GM23338 (cell line): ENCODE data around the gene UBAP1L. TPM values are rescaled to one million over a fixed set of nuclear protein-coding genes. Genes with fewer than 3 reads are reported as not detected.
"Not testable (repeated sequence)": the region's sequence is repeated elsewhere in the genome, so short reads cannot be mapped to it uniquely, and the experiment has no call there.

Source experiments
- ATAC-seq: fragments of 200-7000 bp; cut with Tn5 transposase; 3 replicates; pipeline ENCODE4 v1.9.1; 2020
- DNase-seq: peaks from one replicate; pipeline ENCODE4 v3.0.0-alpha.2; 2015; ENCODE audit warnings: low spot score
- H2AFZ ChIP-seq: fragments of 200-600 bp; sonication (generic); 2 replicates; pipeline ENCODE4 v1.8.0; 2016; ENCODE audit warnings: antibody characterized with exemption, mild to moderate bottlenecking, moderate library complexity
- H3F3A ChIP-seq: fragments of 200-600 bp; sonication (generic); replicated peaks from 2 replicates; pipeline ENCODE4 v1.8.0; 2017; ENCODE audit warnings: antibody characterized with exemption, mixed run types, low read depth
- H3K27ac ChIP-seq: fragments of 200-600 bp; sonication (generic); 2 replicates; pipeline ENCODE4 v1.6.1; 2016; ENCODE audit warnings: low read depth
- H3K27me3 ChIP-seq: fragments of 200-600 bp; sonication (generic); 2 replicates; pipeline ENCODE4 v1.8.0; 2016; ENCODE audit warnings: mild to moderate bottlenecking, mixed run types, moderate library complexity; ENCODE audit not compliant: insufficient read depth
- H3K36me3 ChIP-seq: fragments of 200-600 bp; sonication (generic); 2 replicates; pipeline ENCODE4 v1.8.0; 2016; ENCODE audit warnings: mild to moderate bottlenecking; ENCODE audit not compliant: insufficient read depth
- H3K4me1 ChIP-seq: fragments of 200-600 bp; sonication (generic); 2 replicates; pipeline ENCODE4 v1.8.0; 2016; ENCODE audit warnings: mild to moderate bottlenecking, moderate library complexity; ENCODE audit not compliant: insufficient read depth
- H3K4me2 ChIP-seq: fragments of 200-600 bp; sonication (generic); 2 replicates; pipeline ENCODE4 v1.7.1; 2017; ENCODE audit warnings: mixed run types
- H3K4me3 ChIP-seq: fragments of 200-600 bp; sonication (generic); 2 replicates; pipeline ENCODE4 v1.6.1; 2016; ENCODE audit warnings: mixed run types
- H3K79me2 ChIP-seq: fragments of 200-600 bp; sonication (generic); replicated peaks from 2 replicates; pipeline ENCODE4 v1.8.0; 2017; ENCODE audit warnings: mild to moderate bottlenecking; ENCODE audit not compliant: insufficient read depth
- H3K9me2 ChIP-seq: fragments of 200-600 bp; sonication (generic); 2 replicates; pipeline ENCODE4 v1.8.0; 2017; ENCODE audit not compliant: insufficient read depth
- H4K20me1 ChIP-seq: fragments of 200-600 bp; sonication (generic); replicated peaks from 2 replicates; pipeline ENCODE4 v1.8.0; 2017; ENCODE audit warnings: mild to moderate bottlenecking; ENCODE audit not compliant: insufficient read depth
- H3K27ac Mint-ChIP-seq: 2 replicates; pipeline ENCODE4 v1.8.0; 2020; ENCODE audit warnings: inconsistent platforms, mild to moderate bottlenecking, moderate library complexity, mixed read lengths
- H3K27me3 Mint-ChIP-seq: 3 replicates; pipeline ENCODE4 v1.8.0; 2022; ENCODE audit warnings: low read depth, mild to moderate bottlenecking, moderate library complexity, mixed read lengths, inconsistent platforms; ENCODE audit not compliant: insufficient read depth, poor library complexity
- H3K36me3 Mint-ChIP-seq: 3 replicates; pipeline ENCODE4 v1.8.0; 2021; ENCODE audit warnings: low read depth, mild to moderate bottlenecking, inconsistent platforms, moderate library complexity, mixed read lengths
- H3K4me1 Mint-ChIP-seq: 3 replicates; pipeline ENCODE4 v1.8.0; 2020; ENCODE audit warnings: mild to moderate bottlenecking, inconsistent platforms, mixed read lengths
- H3K4me3 Mint-ChIP-seq: 3 replicates; pipeline ENCODE4 v1.8.0; 2021; ENCODE audit warnings: moderate library complexity, mild to moderate bottlenecking, inconsistent platforms, mixed read lengths
- H3K9me3 Mint-ChIP-seq: 3 replicates; pipeline ENCODE4 v1.8.0; 2020; ENCODE audit warnings: moderate library complexity, mild to moderate bottlenecking, inconsistent platforms, mixed read lengths
- ETS1 ChIP-seq: IDR thresholded peaks from 2 replicates; pipeline ENCODE4 v1.6.1; 2016; ENCODE audit warnings: antibody characterized with exemption
- NANOG ChIP-seq: IDR thresholded peaks from 2 replicates; pipeline ENCODE4 v1.6.1; 2016; ENCODE audit warnings: antibody characterized with exemption, borderline replicate concordance
- POLR2AphosphoS5 ChIP-seq: IDR thresholded peaks from 2 replicates; pipeline ENCODE4 v1.6.1; 2016; ENCODE audit warnings: antibody characterized with exemption, low read depth
- REST ChIP-seq: IDR thresholded peaks from one replicate; pipeline ENCODE4 v1.6.1; 2018; ENCODE audit warnings: antibody characterized with exemption; ENCODE audit not compliant: unreplicated experiment
- STAT1 ChIP-seq: IDR thresholded peaks from one replicate; pipeline ENCODE4 v1.6.1; 2016; ENCODE audit warnings: antibody characterized with exemption; ENCODE audit not compliant: unreplicated experiment
- ZNF331 ChIP-seq: fragments of 250-450 bp; sonication (Bioruptor Pico); IDR thresholded peaks from 2 replicates; pipeline ENCODE4 v1.5.0; 2020; ENCODE audit warnings: low read depth, mild to moderate bottlenecking, moderate library complexity
- ZNF462 ChIP-seq: fragments of 250-450 bp; sonication (Bioruptor Pico); IDR thresholded peaks from 2 replicates; pipeline ENCODE4 v1.5.0; 2020; ENCODE audit warnings: mild to moderate bottlenecking, moderate library complexity
- polyA plus RNA-seq: library from polyadenylated mRNA; unstranded; fragments of >200 nt; fragmentation: Nextera tagmentation; extraction: Ambion mirVana; gene quantifications from 2 replicates; pipeline ENCODE4 v1.2.1, GENCODE V29; 2016
- total RNA-seq: library from RNA; depleted of rRNA; stranded (reverse); fragments of >200 nt; shearing (Covaris generic); gene quantifications from 2 replicates; pipeline ENCODE4 v1.2.3, GENCODE V29; 2014

UBAP1L gene
- total and polyA plus RNA-seq, 2 experiments from 2014 or later, result 0.53 to 1.5 TPM

GRCh38 chr15:65044218-65044617, 70.8 kb downstream of the UBAP1L start:
- not testable (repeated sequence) for H3K27ac Mint-ChIP-seq, H3K9me2 ChIP-seq, DNase-seq, H3K27me3 Mint-ChIP-seq, H3K4me2 ChIP-seq, H3K4me3 ChIP-seq, H3F3A ChIP-seq, H4K20me1 ChIP-seq, H2AFZ ChIP-seq, H3K79me2 ChIP-seq, H3K27ac ChIP-seq, H3K4me1 ChIP-seq, H3K27me3 ChIP-seq, H3K9me3 Mint-ChIP-seq, ATAC-seq, H3K4me3 Mint-ChIP-seq, H3K4me1 Mint-ChIP-seq, H3K36me3 ChIP-seq, H3K36me3 Mint-ChIP-seq

- H3K4me3 Mint-ChIP-seq, result no peak overlapping the region
- Histone ChIP-seq H3K4me3 (no peak overlapping the region), H3K9me2 (no peaks in the 10 kb centered on the region), H3K36me3 (no peaks in the 10 kb centered on the region), H4K20me1 (no peaks in the 10 kb centered on the region), H3F3A (no peaks in the 10 kb centered on the region), H3K27me3 (no peaks in the 10 kb centered on the region), H2AFZ (no peak overlapping the region), H3K79me2 (no peaks in the 10 kb centered on the region), H3K4me2 (no peak overlapping the region), H3K27ac (no peak overlapping the region), H3K4me1 (no peaks in the 10 kb centered on the region)
- H3K27ac Mint-ChIP-seq, result no peak overlapping the region
- H3K27me3 Mint-ChIP-seq, result peaks cover 1% of the 10 kb centered on the region
- H3K36me3 Mint-ChIP-seq, result no peaks in the 10 kb centered on the region
- no peaks in the 10 kb centered on the region for H3K9me3 Mint-ChIP-seq
- H3K4me1 Mint-ChIP-seq, result no peaks in the 10 kb centered on the region; the same call in 2 of the 3 replicates
- TF ChIP-seq STAT1, result no peak
- TF ChIP-seq REST, result no peak
- no peak for TF ChIP-seq NANOG
- TF ChIP-seq POLR2AphosphoS5, result no peak
- no peak for TF ChIP-seq ZNF462 (CRISPR knock-in tag)
- TF ChIP-seq ZNF331 (CRISPR knock-in tag), result no peak
- TF ChIP-seq ETS1, result no peak
- no peak for ATAC-seq
- DNase-seq, result no peak
Observed at GRCh38 chr15:65042776-65043327, 72.1 kb downstream of the UBAP1L start.
